Left ventricle myocardium inferior (tissue), 1 donor: Measurements from ENCODE around the gene FARP1. TPM values are rescaled to one million over a fixed set of nuclear protein-coding genes. Genes with fewer than 3 reads are reported as not detected.
"Not testable (repeated sequence)": the region's sequence is repeated elsewhere in the genome, so short reads cannot be mapped to it uniquely, and the experiment has no call there.

Experiments
- DNase-seq: peaks from one replicate; pipeline ENCODE4 v3.0.0-alpha.2; 2020
- H3K27ac ChIP-seq: fragments of 200-600 bp; replicated peaks from 2 replicates; pipeline ENCODE4 v1.8.0; 2021
- H3K27me3 ChIP-seq: fragments of 200-600 bp; 2 replicates; pipeline ENCODE4 v1.8.0; 2021; ENCODE audit warnings: low read depth
- H3K36me3 ChIP-seq: fragments of 200-600 bp; 2 replicates; pipeline ENCODE4 v1.8.0; 2021
- H3K4me1 ChIP-seq: fragments of 200-600 bp; 2 replicates; pipeline ENCODE4 v1.8.0; 2021
- H3K4me3 ChIP-seq: fragments of 200-600 bp; 2 replicates; pipeline ENCODE4 v1.8.0; 2021; ENCODE audit warnings: mild to moderate bottlenecking, moderate library complexity
- H3K9me3 ChIP-seq: fragments of 200-600 bp; replicated peaks from 2 replicates; pipeline ENCODE4 v1.8.0; 2021
- intact Hi-C: fragments of 100-400 bp; cut with micrococcal nuclease; formaldehyde crosslinking; loops from one replicate; pipeline ENCODE4 v1.11.0; 2022
- total RNA-seq: library from RNA; stranded (reverse); fragmentation: NEBNext Ultra II Directional; extraction: Animal tissue kit (Norgen Biotek cat#: 25700); gene quantifications from one replicate; pipeline ENCODE4 v1.2.1, GENCODE V29; 2021
- TF ChIP-seq, protein P1 (sequence below): fragments of 200-600 bp; IDR thresholded peaks from 2 replicates; pipeline ENCODE4 v1.8.0; 2021; ENCODE audit warnings: antibody characterized with exemption, mild to moderate bottlenecking, borderline replicate concordance
- donor health status: DM: no; HTN: yes; CAD: no; lungs with severe emphysema.

FARP1 gene
- total RNA-seq, 1 donor from 2014 or later, result 17.6 TPM

DNA sequence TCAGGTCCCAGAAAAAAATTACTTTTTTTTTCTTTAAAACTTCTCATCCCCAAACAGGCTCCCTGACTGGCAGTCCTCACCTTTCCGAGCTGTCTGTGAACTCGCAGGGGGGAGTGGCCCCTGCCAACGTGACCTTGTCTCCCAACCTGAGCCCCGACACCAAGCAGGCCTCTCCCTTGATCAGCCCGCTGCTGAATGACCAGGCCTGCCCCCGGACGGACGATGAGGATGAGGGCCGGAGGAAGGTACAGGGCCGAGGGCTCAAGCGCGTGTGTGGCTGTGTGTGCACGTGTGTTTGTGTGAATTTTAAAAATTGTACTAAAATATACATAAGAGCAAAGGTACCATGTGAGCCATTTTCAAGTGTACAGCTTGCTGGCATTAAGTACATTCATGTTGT, 266.4 kb downstream of the FARP1 start:
- Histone ChIP-seq H3K4me1 (no peaks in the 10 kb centered on the region), H3K9me3 (no peaks in the 10 kb centered on the region), H3K36me3 (peaks cover 41% of the 10 kb centered on the region), H3K27me3 (no peaks in the 10 kb centered on the region), H3K27ac (no peak overlapping the region), H3K4me3 (no peak overlapping the region)
- intact Hi-C loops, result no loop called here
- DNase-seq, result no peak
- TF ChIP-seq, protein P1, sequence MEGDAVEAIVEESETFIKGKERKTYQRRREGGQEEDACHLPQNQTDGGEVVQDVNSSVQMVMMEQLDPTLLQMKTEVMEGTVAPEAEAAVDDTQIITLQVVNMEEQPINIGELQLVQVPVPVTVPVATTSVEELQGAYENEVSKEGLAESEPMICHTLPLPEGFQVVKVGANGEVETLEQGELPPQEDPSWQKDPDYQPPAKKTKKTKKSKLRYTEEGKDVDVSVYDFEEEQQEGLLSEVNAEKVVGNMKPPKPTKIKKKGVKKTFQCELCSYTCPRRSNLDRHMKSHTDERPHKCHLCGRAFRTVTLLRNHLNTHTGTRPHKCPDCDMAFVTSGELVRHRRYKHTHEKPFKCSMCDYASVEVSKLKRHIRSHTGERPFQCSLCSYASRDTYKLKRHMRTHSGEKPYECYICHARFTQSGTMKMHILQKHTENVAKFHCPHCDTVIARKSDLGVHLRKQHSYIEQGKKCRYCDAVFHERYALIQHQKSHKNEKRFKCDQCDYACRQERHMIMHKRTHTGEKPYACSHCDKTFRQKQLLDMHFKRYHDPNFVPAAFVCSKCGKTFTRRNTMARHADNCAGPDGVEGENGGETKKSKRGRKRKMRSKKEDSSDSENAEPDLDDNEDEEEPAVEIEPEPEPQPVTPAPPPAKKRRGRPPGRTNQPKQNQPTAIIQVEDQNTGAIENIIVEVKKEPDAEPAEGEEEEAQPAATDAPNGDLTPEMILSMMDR, result no peak

DNA sequence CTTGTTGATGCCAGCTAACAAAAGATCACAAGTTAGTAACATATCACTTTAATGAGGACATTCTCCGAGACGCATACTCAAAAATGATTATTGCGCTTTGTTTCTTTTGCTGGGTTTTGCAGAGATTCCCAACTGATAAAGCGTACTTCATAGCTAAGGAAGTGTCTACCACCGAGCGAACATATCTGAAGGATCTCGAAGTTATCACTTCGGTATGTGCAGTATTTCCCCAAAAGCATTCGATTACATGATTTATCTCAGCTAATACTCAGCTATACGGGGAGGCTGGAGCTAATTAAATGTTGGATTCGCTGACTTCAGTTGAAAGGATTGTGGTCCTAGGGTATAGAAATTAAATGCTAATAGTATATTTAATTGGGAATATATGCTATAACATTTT, 267.7 kb downstream of the FARP1 start:
- Histone ChIP-seq H3K9me3 (no peaks in the 10 kb centered on the region), H3K4me1 (no peaks in the 10 kb centered on the region), H3K27ac (no peak overlapping the region), H3K27me3 (no peaks in the 10 kb centered on the region), H3K36me3 (peaks cover 51% of the 10 kb centered on the region), H3K4me3 (no peak overlapping the region)
- intact Hi-C loops, result no loop called here
- no peak for DNase-seq
- TF ChIP-seq, protein P1, result no peak

DNA sequence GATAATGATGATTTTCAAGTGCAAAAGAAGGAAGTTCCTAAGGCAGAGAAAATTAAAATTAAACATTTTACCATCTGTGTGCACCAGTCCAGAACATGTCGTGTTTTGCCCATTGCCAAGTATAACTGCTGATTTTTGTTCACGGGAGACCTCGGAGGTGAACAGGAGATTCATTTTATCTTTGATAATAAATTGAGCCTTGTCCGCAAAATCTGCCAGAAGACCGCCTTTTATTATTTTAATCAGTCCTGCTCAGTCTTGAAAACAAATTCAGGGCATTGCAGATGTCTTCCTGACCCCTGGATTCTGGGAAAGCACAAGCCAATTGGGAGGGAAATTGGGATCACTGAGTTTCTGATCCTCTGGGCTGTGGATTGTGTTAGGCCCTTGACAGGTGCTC, 268.1 kb downstream of the FARP1 start:
- no peak for DNase-seq
- intact Hi-C loops, result no loop called here
- Histone ChIP-seq H3K27ac (no peak overlapping the region), H3K4me1 (no peaks in the 10 kb centered on the region), H3K27me3 (no peaks in the 10 kb centered on the region), H3K9me3 (no peaks in the 10 kb centered on the region), H3K36me3 (peaks cover 55% of the 10 kb centered on the region), H3K4me3 (no peak overlapping the region)
- TF ChIP-seq, protein P1, result no peak

DNA sequence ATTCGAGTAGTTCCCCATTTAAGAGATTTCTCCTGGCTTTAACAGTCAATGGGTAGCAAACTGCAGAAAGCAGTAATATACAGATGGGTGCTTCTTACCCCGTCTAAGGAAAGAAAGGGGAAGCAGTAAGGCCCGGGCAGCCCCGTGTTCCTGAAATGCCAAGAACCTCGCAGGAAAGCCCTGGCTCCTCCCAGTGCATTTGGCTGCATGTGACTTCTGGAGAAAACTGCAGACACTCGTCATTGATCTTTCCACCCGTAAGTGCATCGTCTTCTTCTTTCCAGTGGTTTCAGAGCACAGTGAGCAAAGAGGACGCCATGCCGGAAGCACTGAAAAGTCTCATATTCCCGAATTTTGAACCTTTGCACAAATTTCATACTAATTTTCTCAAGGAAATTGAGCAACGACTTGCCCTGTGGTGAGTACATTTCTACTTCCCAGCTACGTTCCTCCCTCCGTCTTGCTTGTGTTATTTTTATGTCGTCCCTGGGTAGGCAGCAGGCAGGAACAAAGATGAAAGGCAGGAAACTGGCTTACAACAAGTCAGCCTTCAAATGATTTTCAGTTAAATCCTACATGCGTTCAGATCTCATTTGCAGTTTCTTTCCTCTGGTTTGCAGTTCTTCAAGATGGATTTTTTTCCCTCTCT, 268.8 kb downstream of the FARP1 start:
- Histone ChIP-seq H3K4me1 (no peaks in the 10 kb centered on the region), H3K4me3 (no peak overlapping the region), H3K36me3 (peaks cover 59% of the 10 kb centered on the region), H3K27ac (no peak overlapping the region), H3K9me3 (no peaks in the 10 kb centered on the region), H3K27me3 (no peaks in the 10 kb centered on the region)
- TF ChIP-seq, protein P1, result no peak
- intact Hi-C loops, result no loop called here
- DNase-seq, result peak; percentile 41

DNA sequence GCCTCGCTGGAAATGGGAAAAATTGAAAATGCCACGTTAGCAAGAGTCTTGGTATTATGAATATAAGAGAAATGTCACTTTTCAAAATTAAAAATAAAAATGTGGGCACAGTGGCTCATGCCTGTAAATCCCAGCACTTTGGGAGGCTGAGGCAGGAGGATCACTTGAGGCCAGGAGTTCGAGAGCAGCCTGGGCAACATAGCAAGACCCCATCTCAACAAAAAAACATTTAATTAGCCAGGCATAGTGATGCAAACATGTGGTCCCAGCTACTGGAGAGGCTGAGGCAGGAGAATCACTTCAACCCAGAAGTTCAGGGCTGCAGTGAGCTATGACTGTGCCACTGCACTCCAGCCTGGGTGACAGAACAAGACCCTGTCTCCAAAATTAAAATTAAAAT, 270.4 kb downstream of the FARP1 start:
- H3K4me3 ChIP-seq, H3K27me3 ChIP-seq, intact Hi-C loops, DNase-seq, H3K9me3 ChIP-seq, H3K27ac ChIP-seq, H3K4me1 ChIP-seq: not testable (repeated sequence)
- peaks cover 63% of the 10 kb centered on the region for H3K36me3 ChIP-seq

DNA sequence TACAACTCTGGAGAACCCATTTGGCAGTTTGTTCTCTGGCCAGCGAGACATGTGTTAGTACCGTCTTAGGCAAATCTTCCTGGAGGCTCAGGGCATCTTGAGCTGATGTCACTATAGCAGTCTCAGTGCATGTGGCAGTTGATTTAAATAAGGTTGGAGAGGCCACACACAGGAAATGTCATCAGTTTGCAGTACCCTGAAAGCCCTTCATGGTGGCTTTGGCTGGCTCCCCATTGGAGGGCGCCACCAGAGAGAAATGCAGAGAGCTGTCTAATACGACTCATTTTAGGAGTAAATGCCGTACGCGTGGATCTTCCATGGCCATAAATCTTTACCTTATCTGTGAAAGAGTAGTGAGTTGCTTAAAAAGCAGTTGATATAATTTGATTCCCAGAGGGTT, 270.9 kb downstream of the FARP1 start:
- no peaks in the 10 kb centered on the region for H3K9me3 ChIP-seq
- no peaks in the 10 kb centered on the region for H3K27me3 ChIP-seq
- no peaks in the 10 kb centered on the region for H3K4me1 ChIP-seq
- peaks cover 68% of the 10 kb centered on the region for H3K36me3 ChIP-seq
- intact Hi-C loops, result no loop called here
- no peak overlapping the region for H3K4me3 ChIP-seq
- no peak for DNase-seq
- TF ChIP-seq, protein P1, result no peak
- no peak overlapping the region for H3K27ac ChIP-seq
